ENCODE results near the gene ACP3. TPM values are rescaled to one million over a fixed set of nuclear protein-coding genes. Genes with fewer than 3 reads are reported as not detected.
"Not testable (repeated sequence)": the region's sequence is repeated elsewhere in the genome, so short reads cannot be mapped to it uniquely, and the experiment has no call there.

Gene ACP3
- total RNA-seq, 1 experiment from 2014 or later, result not detected

GRCh38 chr3:132396776-132397175, 79.6 kb downstream of the ACP3 start:
- not testable (repeated sequence) for H3K27ac ChIP-seq; H3K36me3 ChIP-seq; H3K9me3 ChIP-seq (replicated peaks); H3K4me3 ChIP-seq; H3K4me1 ChIP-seq; H3K27me3 ChIP-seq
- peak; percentile 8 to 15 for DNase-seq

DNA sequence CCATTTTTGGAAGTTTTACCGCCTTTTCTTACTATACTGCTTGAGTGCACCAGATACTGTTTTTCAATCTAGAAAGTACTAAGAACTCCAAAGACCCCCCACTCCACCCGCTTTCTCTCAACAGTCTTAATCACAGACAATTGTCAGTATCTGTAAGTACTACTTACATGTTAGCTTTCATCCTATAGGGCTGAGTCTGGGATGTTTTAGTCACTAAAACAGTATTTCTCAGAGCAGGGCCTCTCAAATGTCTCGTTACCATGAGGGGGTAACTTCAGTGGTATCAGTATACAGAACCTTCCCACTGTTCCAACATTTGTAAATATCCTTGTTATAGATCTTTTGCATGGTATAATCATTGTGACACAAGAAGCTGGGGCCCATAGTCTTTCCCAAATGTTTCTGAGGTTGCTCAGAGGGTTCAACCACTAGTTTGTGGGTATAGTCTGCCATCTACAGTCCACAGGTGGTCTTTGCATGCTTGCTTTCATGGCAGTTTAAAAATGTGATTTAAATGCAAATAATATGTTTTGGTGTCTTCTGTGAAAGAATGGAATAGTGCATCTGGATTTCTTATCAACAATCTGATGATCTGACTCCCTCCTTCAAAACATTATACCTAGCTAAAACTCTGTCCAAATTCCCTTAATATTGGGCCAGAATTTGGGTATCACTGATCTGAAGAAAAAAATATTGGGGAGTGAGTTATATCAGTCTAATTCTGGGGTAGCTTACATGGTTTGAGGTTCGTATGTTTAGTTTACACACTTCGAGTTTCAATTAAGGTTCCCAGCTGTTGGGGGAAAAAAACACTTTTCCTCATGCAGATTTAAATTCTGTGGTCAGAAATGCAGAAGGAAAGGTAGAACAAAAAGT, 82.1 kb downstream of the ACP3 start:
- peak; percentile 12 to 65 for DNase-seq
- no peak overlapping the region for H3K27ac ChIP-seq
- H3K4me3 ChIP-seq, result no peak overlapping the region
- H3K4me1 ChIP-seq, result no peaks in the 10 kb centered on the region
- H3K36me3 ChIP-seq, result no peaks in the 10 kb centered on the region
- H3K27me3 ChIP-seq, result peaks cover 8% of the 10 kb centered on the region
- H3K9me3 ChIP-seq (replicated peaks), result no peaks in the 10 kb centered on the region

DNA sequence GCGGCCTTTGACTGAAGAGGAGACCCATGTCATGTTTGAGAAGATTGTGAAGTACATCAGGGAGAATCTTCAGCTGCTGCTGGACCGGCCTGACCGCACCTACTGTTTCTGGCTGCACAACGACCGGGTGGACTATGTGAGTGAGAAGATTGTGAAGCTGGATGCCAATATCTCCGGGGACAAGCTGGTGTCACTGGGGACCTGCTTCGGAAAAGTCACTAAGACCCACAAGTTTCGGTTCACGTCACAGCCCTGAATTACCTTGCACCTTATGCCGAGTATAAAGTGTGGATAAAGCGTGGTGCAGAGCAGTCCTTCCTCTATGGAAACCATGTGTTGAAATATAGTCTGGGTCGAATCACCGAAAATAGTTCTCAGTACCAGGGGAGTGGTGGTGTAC, 84.0 kb downstream of the ACP3 start:
- Histone ChIP-seq H3K4me3 (no peak overlapping the region), H3K27me3 (peaks cover 10% of the 10 kb centered on the region), H3K36me3 (no peaks in the 10 kb centered on the region), H3K4me1 (no peaks in the 10 kb centered on the region), H3K27ac (no peak overlapping the region), H3K9me3 (replicated peaks) (no peaks in the 10 kb centered on the region)
- no peak for DNase-seq

DNA sequence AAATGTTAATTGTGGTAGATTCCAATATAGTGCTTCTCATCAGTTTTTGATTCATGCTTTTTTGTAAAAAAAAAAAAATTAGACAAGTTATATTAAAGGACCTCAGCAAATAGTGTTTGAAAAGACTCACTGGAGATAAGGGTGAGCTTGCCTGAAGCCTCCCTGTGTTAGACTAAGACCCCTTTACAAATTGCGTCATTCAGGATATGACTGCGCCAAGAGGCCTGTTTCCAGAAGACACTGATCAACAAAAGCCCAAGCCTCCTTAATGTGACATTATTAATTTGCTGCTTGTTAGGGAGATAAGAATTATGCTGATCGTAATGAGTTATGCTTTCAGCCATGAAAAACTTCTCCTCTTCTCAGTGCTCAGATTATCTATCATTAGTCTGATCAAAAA, 87.1 kb downstream of the ACP3 start:
- Histone ChIP-seq H3K27ac (no peak overlapping the region), H3K9me3 (replicated peaks) (no peaks in the 10 kb centered on the region), H3K36me3 (no peaks in the 10 kb centered on the region), H3K4me3 (no peak overlapping the region), H3K27me3 (peaks cover 12% of the 10 kb centered on the region), H3K4me1 (no peaks in the 10 kb centered on the region)
- no peak for DNase-seq

DNA sequence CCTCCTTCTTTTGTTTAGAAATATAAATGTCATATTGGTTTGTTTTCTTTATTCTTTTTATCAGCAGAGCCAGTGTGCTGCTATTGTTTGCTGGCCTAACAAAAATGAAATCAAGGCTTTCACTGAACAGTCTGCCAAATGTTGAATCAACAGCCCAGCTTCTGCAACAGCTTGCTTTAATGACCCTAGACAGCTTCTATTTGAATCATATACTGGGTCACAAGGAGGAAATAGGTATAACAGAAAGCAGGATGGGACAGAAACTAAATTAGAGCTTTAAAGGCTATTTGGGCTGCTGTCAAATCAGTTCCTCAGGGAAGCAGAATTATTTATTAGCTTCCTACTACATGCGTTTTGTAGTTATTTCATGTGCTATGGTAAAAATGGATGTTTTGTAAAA, 88.0 kb downstream of the ACP3 start:
- Histone ChIP-seq H3K4me1 (no peaks in the 10 kb centered on the region), H3K36me3 (no peaks in the 10 kb centered on the region), H3K4me3 (no peak overlapping the region), H3K27ac (no peak overlapping the region), H3K9me3 (replicated peaks) (no peaks in the 10 kb centered on the region), H3K27me3 (peaks cover 12% of the 10 kb centered on the region)
- no peak for DNase-seq

DNA sequence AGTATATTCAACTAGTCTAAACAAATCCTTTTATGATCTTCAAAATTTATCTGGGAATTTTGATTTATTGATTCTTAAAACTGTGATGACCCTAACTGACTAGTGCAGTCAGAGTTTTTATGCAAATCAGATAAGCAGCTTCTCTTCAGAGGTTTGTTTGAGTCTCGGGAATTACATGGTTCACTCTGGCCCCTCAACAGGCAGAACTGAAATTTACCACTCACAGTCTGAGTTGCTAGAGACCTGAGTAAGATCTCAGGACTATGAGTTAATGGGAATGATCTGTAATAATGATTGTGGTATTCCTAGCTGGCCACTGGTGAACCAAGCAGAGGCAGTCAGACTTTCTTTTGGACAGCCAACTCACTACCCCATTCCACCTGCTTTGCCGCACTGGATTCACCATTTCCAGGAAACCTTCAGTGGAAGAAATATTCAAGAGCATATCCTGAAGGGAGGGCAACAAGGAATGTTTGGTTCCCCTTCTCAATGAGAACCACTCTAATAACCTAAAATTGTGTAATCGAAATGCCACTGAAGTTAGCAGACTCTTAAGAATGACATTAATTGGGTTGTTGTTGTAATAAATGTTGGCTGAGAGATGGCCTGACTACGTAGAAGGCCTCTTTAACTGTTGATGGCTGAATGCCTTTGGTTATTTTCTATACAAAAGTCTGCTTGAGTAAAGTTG, 88.5 kb downstream of the ACP3 start:
- H3K36me3 ChIP-seq, result no peaks in the 10 kb centered on the region
- H3K27me3 ChIP-seq, result peaks cover 12% of the 10 kb centered on the region
- no peak overlapping the region for H3K4me3 ChIP-seq
- H3K4me1 ChIP-seq, result no peaks in the 10 kb centered on the region
- H3K9me3 ChIP-seq (replicated peaks), result no peaks in the 10 kb centered on the region
- no peak overlapping the region for H3K27ac ChIP-seq
- no peak for DNase-seq

DNA sequence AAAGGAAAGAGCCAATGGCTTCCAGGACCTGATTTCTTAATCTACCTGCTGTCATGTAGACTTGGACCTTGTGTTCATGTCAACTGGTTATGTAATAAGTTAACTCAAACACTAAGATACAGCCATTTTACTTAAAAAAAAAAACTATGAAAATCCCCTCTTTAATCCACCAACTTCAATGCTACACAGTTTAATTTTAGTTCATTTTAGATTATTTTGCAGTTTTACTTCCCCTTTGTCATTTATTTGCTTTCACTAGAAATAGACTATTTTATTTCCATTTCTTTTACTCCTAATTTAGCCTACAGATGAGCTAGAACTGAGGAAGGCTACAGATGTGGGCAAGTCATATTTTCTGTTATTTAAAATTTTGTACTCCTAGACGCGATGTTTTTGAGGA, 89.4 kb downstream of the ACP3 start:
- Histone ChIP-seq H3K27me3 (peaks cover 12% of the 10 kb centered on the region), H3K27ac (no peak overlapping the region), H3K4me1 (no peaks in the 10 kb centered on the region), H3K36me3 (no peaks in the 10 kb centered on the region), H3K9me3 (replicated peaks) (no peaks in the 10 kb centered on the region), H3K4me3 (no peak overlapping the region)
- no peak for DNase-seq

- Histone ChIP-seq H3K36me3 (no peaks in the 10 kb centered on the region), H3K27me3 (peaks cover 12% of the 10 kb centered on the region; the same call in 1 of the 2 replicates), H3K4me3 (no peak overlapping the region), H3K4me1 (no peaks in the 10 kb centered on the region), H3K27ac (no peak overlapping the region), H3K9me3 (replicated peaks) (no peaks in the 10 kb centered on the region)
- DNase-seq, result no peak
Observed at GRCh38 chr3:132407025-132407424, 89.8 kb downstream of the ACP3 start.

Other genes starting within 250 kb of the ACP3 start
- gene DNAJC13, start 100.1 kb downstream of the ACP3 start, total RNA-seq (2014; rRNA removed; shearing (Covaris generic)), result 26.0 and 27.2 TPM in 2 replicates

Data from SJCRH30 (cell line).